Retinal pigment epithelial cell (primary cell): ENCODE data around the gene ARHGAP26.

Experiments used
- DNase-seq: peaks from one replicate; pipeline ENCODE4 v3.0.0-alpha.2; 2010; ENCODE audit warnings: low read depth
- H3K4me3 ChIP-seq: 2 replicates; pipeline ENCODE4 v1.5.1; 2011; ENCODE audit warnings: mild to moderate bottlenecking, low read length, control low read depth, moderate library complexity
- CTCF ChIP-seq: conservative IDR thresholded peaks from 2 replicates; pipeline ENCODE4 v1.5.1; 2011; ENCODE audit warnings: low read depth, low read length, control low read depth, inconsistent platforms

The ARHGAP26 gene

GRCh38 chr5:143275512-143276363 lies 505.6 kb downstream of the ARHGAP26 start:
- no peak for DNase-seq
- TF ChIP-seq CTCF, result no peak
- no peak overlapping the region for H3K4me3 ChIP-seq

GRCh38 chr5:143277536-143277935 lies 507.4 kb downstream of the ARHGAP26 start:
- TF ChIP-seq CTCF, result no peak
- no peak overlapping the region for H3K4me3 ChIP-seq
- DNase-seq, result no peak
